SK-N-SH (cell line): ENCODE measurements around the gene SLC37A1.

Experiments
- ELF1 ChIP-seq: IDR thresholded peaks from 2 replicates; pipeline ENCODE4 v1.4.0; 2012
- EZH2phosphoT487 ChIP-seq: fragments of 200-600 bp; sonication (generic); IDR thresholded peaks from 2 replicates; pipeline ENCODE4 v1.6.1; 2017; ENCODE audit warnings: low read depth, mixed run types, mild to moderate bottlenecking, antibody characterized with exemption, moderate library complexity, borderline replicate concordance
- FOXM1 ChIP-seq: IDR thresholded peaks from 2 replicates; pipeline ENCODE4 v1.4.0; 2012; ENCODE audit warnings: low read depth, mild to moderate bottlenecking
- PBX3 ChIP-seq: IDR thresholded peaks from 2 replicates; pipeline ENCODE4; 2012
- POLR2AphosphoS5 ChIP-seq: IDR thresholded peaks from 2 replicates; pipeline ENCODE4 v1.6.1; 2012; ENCODE audit warnings: low read depth, low read length
- TF ChIP-seq, protein P1 (sequence below): fragments of 200-600 bp; sonication (generic); IDR thresholded peaks from 2 replicates; pipeline ENCODE4 v1.6.1; 2017; ENCODE audit warnings: antibody characterized with exemption, mild to moderate bottlenecking, moderate library complexity
- TF ChIP-seq, protein P2 (sequence below): IDR thresholded peaks from 2 replicates; pipeline ENCODE4 v1.4.0; 2012; ENCODE audit warnings: low read depth, borderline replicate concordance
- TF ChIP-seq, protein P3 (sequence below): fragments of 150-350 bp; IDR thresholded peaks from 2 replicates; pipeline ENCODE4 v1.6.1; 2017; ENCODE audit warnings: antibody characterized with exemption, low read length, low read depth, borderline replicate concordance

- TF ChIP-seq POLR2AphosphoS5 (no peak), FOXM1 (no peak), PBX3 (no peak), EZH2phosphoT487 (no peak), ELF1 (no peak)
- TF ChIP-seq, protein P1, sequence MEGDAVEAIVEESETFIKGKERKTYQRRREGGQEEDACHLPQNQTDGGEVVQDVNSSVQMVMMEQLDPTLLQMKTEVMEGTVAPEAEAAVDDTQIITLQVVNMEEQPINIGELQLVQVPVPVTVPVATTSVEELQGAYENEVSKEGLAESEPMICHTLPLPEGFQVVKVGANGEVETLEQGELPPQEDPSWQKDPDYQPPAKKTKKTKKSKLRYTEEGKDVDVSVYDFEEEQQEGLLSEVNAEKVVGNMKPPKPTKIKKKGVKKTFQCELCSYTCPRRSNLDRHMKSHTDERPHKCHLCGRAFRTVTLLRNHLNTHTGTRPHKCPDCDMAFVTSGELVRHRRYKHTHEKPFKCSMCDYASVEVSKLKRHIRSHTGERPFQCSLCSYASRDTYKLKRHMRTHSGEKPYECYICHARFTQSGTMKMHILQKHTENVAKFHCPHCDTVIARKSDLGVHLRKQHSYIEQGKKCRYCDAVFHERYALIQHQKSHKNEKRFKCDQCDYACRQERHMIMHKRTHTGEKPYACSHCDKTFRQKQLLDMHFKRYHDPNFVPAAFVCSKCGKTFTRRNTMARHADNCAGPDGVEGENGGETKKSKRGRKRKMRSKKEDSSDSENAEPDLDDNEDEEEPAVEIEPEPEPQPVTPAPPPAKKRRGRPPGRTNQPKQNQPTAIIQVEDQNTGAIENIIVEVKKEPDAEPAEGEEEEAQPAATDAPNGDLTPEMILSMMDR = no peak
- TF ChIP-seq, protein P2, sequence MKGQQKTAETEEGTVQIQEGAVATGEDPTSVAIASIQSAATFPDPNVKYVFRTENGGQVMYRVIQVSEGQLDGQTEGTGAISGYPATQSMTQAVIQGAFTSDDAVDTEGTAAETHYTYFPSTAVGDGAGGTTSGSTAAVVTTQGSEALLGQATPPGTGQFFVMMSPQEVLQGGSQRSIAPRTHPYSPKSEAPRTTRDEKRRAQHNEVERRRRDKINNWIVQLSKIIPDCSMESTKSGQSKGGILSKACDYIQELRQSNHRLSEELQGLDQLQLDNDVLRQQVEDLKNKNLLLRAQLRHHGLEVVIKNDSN = no peak
- TF ChIP-seq, protein P3, sequence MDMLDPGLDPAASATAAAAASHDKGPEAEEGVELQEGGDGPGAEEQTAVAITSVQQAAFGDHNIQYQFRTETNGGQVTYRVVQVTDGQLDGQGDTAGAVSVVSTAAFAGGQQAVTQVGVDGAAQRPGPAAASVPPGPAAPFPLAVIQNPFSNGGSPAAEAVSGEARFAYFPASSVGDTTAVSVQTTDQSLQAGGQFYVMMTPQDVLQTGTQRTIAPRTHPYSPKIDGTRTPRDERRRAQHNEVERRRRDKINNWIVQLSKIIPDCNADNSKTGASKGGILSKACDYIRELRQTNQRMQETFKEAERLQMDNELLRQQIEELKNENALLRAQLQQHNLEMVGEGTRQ = no peak
Observed at GRCh38 chr21:42518215-42518614, 4.6 kb downstream of the SLC37A1 start.
